Chondrocyte (in vitro differentiated cells): ENCODE results near the gene CLEC2L. TPM values are rescaled to one million over a fixed set of nuclear protein-coding genes. Genes with fewer than 3 reads are reported as not detected.

Experiments used
- DNase-seq: peaks from one replicate; pipeline ENCODE4 v3.0.0; 2021; ENCODE audit warnings: mixed read lengths, low spot score
- H3K27ac Mint-ChIP-seq: one replicate; pipeline ENCODE4 v1.8.0; 2021; ENCODE audit warnings: mild to moderate bottlenecking, moderate library complexity, mixed read lengths; ENCODE audit not compliant: unreplicated experiment
- H3K27me3 Mint-ChIP-seq: 2 replicates; pipeline ENCODE4 v1.8.0; 2021; ENCODE audit warnings: low read depth, mixed read lengths
- H3K36me3 Mint-ChIP-seq: 2 replicates; pipeline ENCODE4 v1.8.0; 2021; ENCODE audit warnings: low read depth, mixed read lengths
- H3K4me1 Mint-ChIP-seq: 2 replicates; pipeline ENCODE4 v1.8.0; 2021; ENCODE audit warnings: low read depth, mild to moderate bottlenecking, mixed read lengths
- H3K4me3 Mint-ChIP-seq: one replicate; pipeline ENCODE4 v1.8.0; 2021; ENCODE audit warnings: mild to moderate bottlenecking, moderate library complexity, mixed read lengths; ENCODE audit not compliant: unreplicated experiment
- H3K9me3 Mint-ChIP-seq: 2 replicates; pipeline ENCODE4 v1.8.0; 2021; ENCODE audit warnings: low read depth, mixed read lengths
- CTCF ChIP-seq: fragments of 200-600 bp; sonication (generic); IDR thresholded peaks from 2 replicates; pipeline ENCODE4 v1.5.0; 2021; ENCODE audit warnings: antibody characterized with exemption, mild to moderate bottlenecking, moderate library complexity
- long read RNA-seq: library from polyadenylated mRNA; stranded (forward); transcript quantifications from one replicate; pipeline ENCODE4 v2.0.0, GENCODE V29; 2021
- total RNA-seq: library from RNA; stranded (reverse); gene quantifications from 3 replicates; pipeline ENCODE4 v1.2.1, GENCODE V29; 2021

The CLEC2L gene
- not detected in 3 replicates for total RNA-seq
- long read RNA-seq: 0 reads

DNA sequence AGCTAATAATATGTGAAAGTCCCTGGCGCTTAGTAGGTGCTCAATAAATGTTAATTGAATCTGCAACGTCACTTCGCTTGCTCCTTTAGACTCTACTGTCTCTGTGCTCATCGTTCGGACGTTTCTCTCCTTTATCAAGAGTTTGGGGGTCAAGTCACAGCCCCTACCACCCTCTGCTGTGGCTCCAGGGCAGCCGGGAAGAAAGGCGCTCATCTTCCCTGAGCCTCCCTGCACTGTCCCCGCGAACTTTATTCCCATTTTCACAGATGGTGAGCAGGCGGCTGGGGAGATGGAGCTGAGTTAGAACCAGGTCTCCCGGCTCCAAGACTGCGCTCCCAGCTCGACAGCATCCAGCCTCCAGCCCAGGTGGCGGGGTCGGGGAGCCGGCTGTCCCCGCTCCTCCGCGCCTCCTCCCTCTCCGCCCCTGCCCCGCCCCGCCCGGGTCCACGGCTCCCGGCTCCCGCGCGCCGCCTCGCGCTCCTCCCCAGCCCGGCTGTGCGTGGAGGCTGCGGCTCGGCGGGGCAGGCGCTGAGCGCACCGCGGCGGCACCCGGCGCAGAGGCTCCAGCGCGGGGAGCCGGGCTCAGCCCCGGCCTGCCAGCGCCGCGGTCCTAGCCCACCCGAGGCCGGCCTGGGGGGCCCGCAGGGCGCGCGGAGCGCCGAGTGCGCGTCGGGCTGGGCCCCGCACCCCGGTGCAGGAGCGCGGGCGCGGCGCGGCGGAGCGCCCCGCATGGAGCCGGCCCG lies at the start of gene CLEC2L:
Gene CLEC2L (plus strand): TSS at position 487 of the 743 bp plus-strand sequence. CDS start 243 bp downstream, at position 730.
- Mint-ChIP-seq H3K9me3 (no peaks in the 10 kb centered on the region), H3K4me3 (peak within 1 kb of the TSS; percentile 49), H3K27me3 (peaks cover 28% of the 10 kb centered on the region), H3K4me1 (peaks cover 8% of the 10 kb centered on the region), H3K27ac (no peak within 1 kb of the TSS), H3K36me3 (peaks cover 5% of the 10 kb centered on the region)
- DNase-seq: no peak
- TF ChIP-seq CTCF: no peak

DNA sequence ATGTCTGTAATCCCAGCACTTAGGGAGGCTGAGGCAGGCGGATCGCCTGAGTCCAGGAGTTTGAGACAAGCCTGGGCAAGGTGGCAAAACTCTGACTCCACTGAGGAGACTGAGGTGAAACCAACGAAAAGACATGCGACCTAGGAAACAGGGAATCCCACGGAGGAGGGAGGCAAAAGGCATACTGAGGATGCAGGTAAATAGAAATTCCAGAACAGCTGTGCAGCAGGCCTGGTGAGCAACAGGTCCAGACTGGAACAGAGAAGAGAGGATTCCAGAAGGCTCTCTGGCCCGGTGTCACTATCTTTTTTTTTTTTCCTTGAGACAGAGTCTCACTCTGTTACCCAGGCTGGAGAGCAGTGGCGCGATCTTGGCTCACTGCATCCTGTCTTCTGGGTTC lies 47.3 kb upstream of the CLEC2L start:
- peaks cover 5% of the 10 kb centered on the region for H3K36me3 Mint-ChIP-seq
- H3K9me3 Mint-ChIP-seq: peaks cover 9% of the 10 kb centered on the region
- H3K4me1 Mint-ChIP-seq: peaks cover 10% of the 10 kb centered on the region
- no peak for DNase-seq
- TF ChIP-seq CTCF: no peak
- H3K4me3 Mint-ChIP-seq: no peak overlapping the region
- no peak overlapping the region for H3K27ac Mint-ChIP-seq
- peaks cover 6% of the 10 kb centered on the region for H3K27me3 Mint-ChIP-seq

- Mint-ChIP-seq H3K9me3 (peaks cover 9% of the 10 kb centered on the region), H3K27ac (no peak overlapping the region), H3K27me3 (peaks cover 10% of the 10 kb centered on the region), H3K4me1 (peaks cover 6% of the 10 kb centered on the region), H3K4me3 (no peak overlapping the region), H3K36me3 (peaks cover 5% of the 10 kb centered on the region)
- no peak for DNase-seq
- no peak for TF ChIP-seq CTCF
Measured at GRCh38 chr7:139476891-139477290, 46.6 kb upstream of the CLEC2L start.

DNA sequence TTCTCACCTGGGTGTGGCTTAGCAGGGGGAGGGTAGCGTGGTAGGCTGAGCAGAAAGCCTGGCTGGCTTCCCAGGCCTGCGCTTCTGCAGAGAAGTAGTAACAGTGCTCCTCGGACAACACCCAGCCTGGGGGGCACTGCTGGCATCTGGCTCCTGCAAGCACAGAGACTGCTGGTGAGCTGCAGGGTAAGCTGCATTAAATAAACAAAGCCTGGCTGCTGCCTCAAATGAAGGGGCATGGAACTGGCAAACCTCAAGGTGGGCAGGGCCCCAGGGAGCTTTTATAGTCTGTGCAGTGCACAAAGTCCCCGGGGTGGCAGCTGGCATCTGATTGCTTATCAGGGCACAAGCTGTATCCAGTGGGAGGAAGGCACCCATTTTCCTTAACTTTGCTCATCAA lies 43.9 kb upstream of the CLEC2L start:
- no peak for DNase-seq
- no peak overlapping the region for H3K4me3 Mint-ChIP-seq
- H3K36me3 Mint-ChIP-seq: no peaks in the 10 kb centered on the region
- H3K27me3 Mint-ChIP-seq: peaks cover 19% of the 10 kb centered on the region
- H3K27ac Mint-ChIP-seq: no peak overlapping the region
- no peak for TF ChIP-seq CTCF
- H3K4me1 Mint-ChIP-seq: peaks cover 3% of the 10 kb centered on the region
- H3K9me3 Mint-ChIP-seq: peaks cover 3% of the 10 kb centered on the region

DNA sequence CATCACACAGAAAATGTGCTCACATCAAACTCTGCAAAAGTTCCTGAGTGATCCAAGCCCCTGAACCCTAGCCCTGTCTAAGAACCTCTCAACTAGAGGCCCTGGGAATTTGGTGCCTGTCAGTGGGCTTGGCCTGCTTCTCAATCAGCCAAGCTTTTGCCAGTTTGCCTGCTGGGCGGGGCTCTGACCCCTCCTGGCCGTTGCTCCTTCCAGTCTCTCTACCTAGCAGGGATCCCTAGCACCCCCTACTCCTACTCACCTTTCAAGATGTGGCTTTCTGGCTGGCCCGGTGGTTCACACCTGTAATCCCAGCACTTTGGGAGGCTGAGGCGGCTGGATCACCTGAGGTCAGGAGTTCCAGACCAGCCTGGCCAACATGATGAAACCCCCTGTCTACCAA lies 42.1 kb upstream of the CLEC2L start:
- Mint-ChIP-seq H3K4me3 (no peak overlapping the region), H3K27ac (no peak overlapping the region), H3K27me3 (peaks cover 21% of the 10 kb centered on the region), H3K9me3 (peaks cover 3% of the 10 kb centered on the region), H3K36me3 (no peaks in the 10 kb centered on the region), H3K4me1 (peaks cover 3% of the 10 kb centered on the region)
- TF ChIP-seq CTCF: no peak
- DNase-seq: no peak
